GM12878 (cell line): ENCODE results near the gene COPZ1. TPM values are rescaled to one million over a fixed set of nuclear protein-coding genes. Genes with fewer than 3 reads are reported as not detected.

Experiments used
- ATAC-seq: fragments of 200-7000 bp; cut with Tn5 transposase; 3 replicates; pipeline ENCODE4 v1.9.1; 2020; ENCODE audit warnings: mild to moderate bottlenecking, moderate library complexity
- BruUV-seq: library from RNA; stranded (reverse); fragments of 400-500 nt; replicated peaks from 2 replicates; lab custom pipeline; 2021; lab: Mats Ljungman, UMichigan
- CTCF ChIA-PET: fragments of 300-600 bp; sonication (Branson Sonifier 250); formaldehyde crosslinking; extraction: SDS; loops from one replicate; lab custom pipeline; 2021; ENCODE audit warnings: inconsistent platforms; lab: Yijun Ruan, JAX
- POLR2A ChIA-PET: fragments of 350-600 bp; formaldehyde crosslinking; extraction: SDS; loops from one replicate; lab custom pipeline; 2021; ENCODE audit warnings: inconsistent platforms; lab: Charles Lee
- RAD21 ChIA-PET: fragments of 300-600 bp; sonication (Branson Sonifier 250); formaldehyde crosslinking; loops from one replicate; lab custom pipeline; 2023; ENCODE audit warnings: antibody characterized with exemption; ENCODE audit not compliant: unreplicated experiment; lab: Charles Lee
- SMC1A ChIA-PET: fragments of 300-600 bp; sonication (Branson Sonifier 250); formaldehyde crosslinking; loops from one replicate; lab custom pipeline; 2023; ENCODE audit not compliant: unreplicated experiment, uncharacterized antibody; lab: Charles Lee
- DNase-seq: peaks from one replicate; pipeline ENCODE4 v3.0.0-alpha.2; 2011; ENCODE audit warnings: low read depth, low spot score
- FAIRE-seq: peaks from 3 replicates; lab custom pipeline; 2011; peaks lifted over from hg19 to GRCh38; lab: Jason Lieb, UNC
- H2AFZ ChIP-seq: 2 replicates; pipeline ENCODE4 v1.6.0; 2011; ENCODE audit warnings: low read depth, low read length, control low read depth; ENCODE audit not compliant: control insufficient read depth
- H3K27ac ChIP-seq: 2 replicates; pipeline ENCODE4 v1.5.1; 2011; ENCODE audit warnings: control low read depth; ENCODE audit not compliant: control insufficient read depth, insufficient read depth
- H3K27me3 ChIP-seq, 2 experiments: replicated peaks in 1 of 2; 2 replicates each; pipeline versions ENCODE4 v1.6.0 to v1.6.1; 2011; ENCODE audit warnings: low read length in 1 of 2; ENCODE audit not compliant: control insufficient read depth in 2 of 2, insufficient read depth in 2 of 2
- H3K36me3 ChIP-seq, 2 experiments: 2 replicates each; pipeline ENCODE4 v1.5.1; 2011; ENCODE audit warnings: low read length in 1 of 2; ENCODE audit not compliant: control insufficient read depth in 2 of 2, insufficient read depth in 2 of 2
- H3K4me1 ChIP-seq: 2 replicates; pipeline ENCODE4 v1.6.1; 2011; ENCODE audit warnings: mild to moderate bottlenecking, low read length, moderate library complexity, mixed read lengths; ENCODE audit not compliant: control insufficient read depth, insufficient read depth
- H3K4me2 ChIP-seq: 2 replicates; pipeline ENCODE4 v1.6.0; 2011; ENCODE audit warnings: control low read depth; ENCODE audit not compliant: control insufficient read depth, insufficient read depth
- H3K4me3 ChIP-seq: fragments of 200-600 bp; sonication (generic); 2 replicates; pipeline ENCODE4 v1.5.1; 2016
- H3K79me2 ChIP-seq: 2 replicates; pipeline ENCODE4 v1.6.0; 2011; ENCODE audit warnings: low read length; ENCODE audit not compliant: control insufficient read depth, insufficient read depth
- H3K9ac ChIP-seq: 2 replicates; pipeline ENCODE4 v1.8.0; 2011; ENCODE audit warnings: low read length, control low read depth, mixed read lengths; ENCODE audit not compliant: control insufficient read depth, insufficient read depth
- H3K9me3 ChIP-seq: replicated peaks from 3 replicates; pipeline ENCODE4 v1.5.1; 2011; ENCODE audit warnings: mild to moderate bottlenecking, low read length; ENCODE audit not compliant: control insufficient read depth, insufficient read depth
- H4K20me1 ChIP-seq: 2 replicates; pipeline ENCODE4 v1.6.0; 2011; ENCODE audit not compliant: control insufficient read depth, insufficient read depth
- CBX5 ChIP-seq: sonication (generic); IDR thresholded peaks from 2 replicates; pipeline ENCODE4 v1.6.1; 2016; ENCODE audit warnings: low read depth, moderate library complexity, mild to moderate bottlenecking, inconsistent platforms
- CEBPB ChIP-seq, 2 experiments: fragments of 150-350 bp in 1 of 2; IDR thresholded peaks; 2 replicates each; pipeline ENCODE4 v1.6.1; 2012 to 2014; ENCODE audit warnings: low read depth in 2 of 2, low read length in 2 of 2, borderline replicate concordance in 1 of 2, inconsistent platforms in 1 of 2
- CHD1 ChIP-seq: IDR thresholded peaks from 2 replicates; pipeline ENCODE4 v1.6.1; 2012; ENCODE audit warnings: low read depth, low read length, improper control_type of control experiment
- CHD4 ChIP-seq: fragments of 200-600 bp; sonication (generic); IDR thresholded peaks from 2 replicates; pipeline ENCODE4 v1.6.1; 2016; ENCODE audit warnings: mild to moderate bottlenecking
- CREB1 ChIP-seq: IDR thresholded peaks from 2 replicates; pipeline ENCODE4 v1.6.1; 2012; ENCODE audit warnings: low read depth, mild to moderate bottlenecking, inconsistent platforms
- EED ChIP-seq: sonication (generic); IDR thresholded peaks from 2 replicates; pipeline ENCODE4 v1.6.1; 2016; ENCODE audit warnings: antibody characterized with exemption, low read depth
- FOXM1 ChIP-seq: IDR thresholded peaks from 2 replicates; pipeline ENCODE4 v1.6.1; 2012; ENCODE audit warnings: low read depth, mild to moderate bottlenecking, inconsistent platforms, low read length, moderate library complexity
- IRF4 ChIP-seq: IDR thresholded peaks from 2 replicates; pipeline ENCODE4 v1.6.1; 2011; ENCODE audit warnings: low read depth, low read length
- KLF5 ChIP-seq: fragments of 450-650 bp; IDR thresholded peaks from 2 replicates; pipeline ENCODE4 v1.6.1; 2014; ENCODE audit warnings: mild to moderate bottlenecking; ENCODE audit not compliant: partially characterized antibody
- MAX ChIP-seq: IDR thresholded peaks from 2 replicates; pipeline ENCODE4 v1.6.1; 2012; ENCODE audit warnings: low read depth, low read length, improper control_type of control experiment
- MEF2B ChIP-seq: fragments of 450-650 bp; IDR thresholded peaks from 2 replicates; pipeline ENCODE4 v1.6.1; 2018; ENCODE audit warnings: mild to moderate bottlenecking, moderate library complexity; ENCODE audit not compliant: partially characterized antibody, poor library complexity, severe bottlenecking
- MYC ChIP-seq: IDR thresholded peaks from 2 replicates; pipeline ENCODE4 v1.6.1; 2011; ENCODE audit warnings: mild to moderate bottlenecking, low read length, moderate library complexity, inconsistent platforms; ENCODE audit not compliant: insufficient read depth, insufficient replicate concordance, insufficient read length, severe bottlenecking
- RELA ChIP-seq: fragments of 450-650 bp; IDR thresholded peaks from 2 replicates; pipeline ENCODE4 v1.8.0; 2014; ENCODE audit warnings: borderline replicate concordance; ENCODE audit not compliant: partially characterized antibody
- RELB ChIP-seq: fragments of 450-650 bp; IDR thresholded peaks from 2 replicates; pipeline ENCODE4 v1.6.1; 2017; ENCODE audit warnings: low read depth, mild to moderate bottlenecking, moderate library complexity
- SMARCA5 ChIP-seq: fragments of 450-650 bp; IDR thresholded peaks from 2 replicates; pipeline ENCODE4 v1.6.1; 2017; ENCODE audit warnings: mild to moderate bottlenecking
- TCF12 ChIP-seq: IDR thresholded peaks from 2 replicates; pipeline ENCODE4 v1.6.1; 2011; ENCODE audit warnings: low read depth, mild to moderate bottlenecking, low read length
- ZZZ3 ChIP-seq: IDR thresholded peaks from 2 replicates; pipeline ENCODE4 v1.6.1; 2011; ENCODE audit warnings: low read depth; ENCODE audit not compliant: control insufficient read depth, insufficient read length
- WGBS: methylation state at CpG from one replicate; pipeline ENCODE4 v1.1.6; 2016; ENCODE audit warnings: low lambda C conversion rate; ENCODE audit not compliant: insufficient replicate concordance, insufficient coverage; ENCODE audit errors: missing lambda C conversion rate; 5-methylcytosine and 5-hydroxymethylcytosine counted together
- in situ Hi-C: fragments of 300-500 bp; cut with MboI; formaldehyde crosslinking; loops from 9 replicates; pipeline ENCODE4 v1.14.3; 2018; ENCODE audit warnings: mixed read lengths
- intact Hi-C: fragments of 100-400 bp; cut with micrococcal nuclease; formaldehyde crosslinking; loops from one replicate; pipeline ENCODE4 v1.14.2; 2022; ENCODE audit not compliant: unreplicated experiment
- polyA plus RNA-seq, 11 experiments: library from polyadenylated mRNA; depleted of rRNA in 4 of 11; unstranded in 6 of 11; stranded (reverse) in 5 of 11; fragments of >200 nt; fragmentation: Nextera tagmentation in 4 of 11; fragmentation: Illumina TruSeq in 1 of 11; extraction: Ambion mirVana in 4 of 11; extraction: Trizol in 1 of 11; gene quantifications; 1 replicate in 1 of 11; 2 replicates in 10 of 11; pipeline versions ENCODE4 v1.2.1 to v1.2.3, GENCODE V29; 2011 to 2016; ENCODE audit warnings: inconsistent platforms in 2 of 11, missing spikeins in 2 of 11, low read depth in 1 of 11
- total RNA-seq, 4 experiments: library from RNA; depleted of rRNA in 3 of 4; stranded (reverse); fragments of >200 nt in 3 of 4; fragmentation: Illumina TruSeq in 1 of 4; extraction: Trizol in 1 of 4; gene quantifications; 2 replicates each; pipeline versions ENCODE4 v1.2.1 to v1.2.3, GENCODE V29; 2013 to 2021

Gene COPZ1
- total and polyA plus RNA-seq, 10 of the 15 experiments (the other 5 are each of a cell fraction or from before 2014, with no cell fraction given), result 112 to 378 (median 184) TPM

- Histone ChIP-seq H4K20me1 (no peaks in the 10 kb centered on the region), H2AFZ (no peak overlapping the region), H3K27ac (no peak overlapping the region), H3K79me2 (no peaks in the 10 kb centered on the region), H3K9me3 (no peaks in the 10 kb centered on the region), H3K36me3 (peaks cover 16 to 30% of the 10 kb centered on the region in 2 experiments), H3K27me3 (no peaks in the 10 kb centered on the region), H3K4me1 (peaks cover 8% of the 10 kb centered on the region), H3K4me3 (no peak overlapping the region), H3K9ac (no peak overlapping the region), H3K4me2 (no peak overlapping the region)
- in situ Hi-C loops (no loop called here), intact Hi-C loops (no loop called here)
- FAIRE-seq (no peak), ATAC-seq (no peak), DNase-seq (no peak)
- SMC1A ChIA-PET, result no interaction called here
- 95% methylated on average over 4 of the region's 4 CpGs for WGBS
- CTCF ChIA-PET, result interaction anchor here (4.2 kb wide), 1 partner anchor 12 kb away, joined by 30 read pairs; no protein-coding TSS in a partner anchor
- RAD21 ChIA-PET, result no interaction called here
- POLR2A ChIA-PET, result no interaction called here
- BruUV-seq, result no TSS peak
- TF ChIP-seq MEF2B (no peak), RELB (no peak), EED (no peak), MAX (no peak), FOXM1 (no peak), IRF4 (no peak), MYC (no peak), ZZZ3 (no peak), CBX5 (no peak), CREB1 (no peak), SMARCA5 (no peak), CEBPB (IDR thresholded peaks at IDR 0.05; ENCODE audit: borderline replicate concordance in 1 of 2, low read depth in 2 of 2, low read length in 2 of 2) (no peak), TCF12 (no peak), CHD1 (no peak), KLF5 (no peak), RELA (no peak), CHD4 (no peak)
These were observed 24.1 kb downstream of the COPZ1 start for GRCh38 chr12:54349036-54349435.
